Fibroblast of mammary gland (primary cell): ENCODE measurements around the gene KCNT1.

Experiments used
- DNase-seq: peaks from one replicate; pipeline ENCODE4 v3.0.0-alpha.2; 2010; ENCODE audit warnings: low read depth
- H3K4me3 ChIP-seq: 2 replicates; pipeline ENCODE4 v1.5.1; 2011; ENCODE audit warnings: low read depth, mild to moderate bottlenecking, low read length, moderate library complexity; ENCODE audit not compliant: control insufficient read depth
- CTCF ChIP-seq: conservative IDR thresholded peaks from 2 replicates; pipeline ENCODE4 v1.5.1; 2011; ENCODE audit warnings: low read depth, low read length, inconsistent platforms; ENCODE audit not compliant: control insufficient read depth, insufficient read depth

KCNT1 gene

GRCh38 chr9:135840107-135840506 is 138.1 kb downstream of the KCNT1 start:
- DNase-seq, result no peak
- no peak overlapping the region for H3K4me3 ChIP-seq
- TF ChIP-seq CTCF, result no peak

GRCh38 chr9:135840539-135840938 is 138.6 kb downstream of the KCNT1 start:
- no peak overlapping the region for H3K4me3 ChIP-seq
- DNase-seq, result no peak
- no peak for TF ChIP-seq CTCF
